Measurements from ENCODE around the gene GABARAP. TPM values are rescaled to one million over a fixed set of nuclear protein-coding genes. Genes with fewer than 3 reads are reported as not detected.

The GABARAP gene
- total RNA-seq, 1 experiment from 2014 or later, result 228 TPM

GRCh38 chr17:7262935-7263800 is 20.9 kb upstream of the GABARAP start (continued):
- TF ChIP-seq ZNF281 (CRISPR knock-in tag; IDR thresholded peaks at IDR 0.05) (peak; percentile 90), ETV6 (CRISPR knock-in tag; IDR thresholded peaks at IDR 0.05) (peak; percentile 58; the same call in 1 of the 2 replicates), USF1 (CRISPR knock-in tag; IDR thresholded peaks at IDR 0.05) (0 out of 2 replicates have a peak, but pooled peaks have one; percentile 5), MAX (CRISPR knock-in tag; IDR thresholded peaks at IDR 0.05) (no peak), ZNF317 (CRISPR knock-in tag; IDR thresholded peaks at IDR 0.05; ENCODE audit: borderline replicate concordance, low read depth) (no peak), ARID4B (CRISPR knock-in tag; IDR thresholded peaks at IDR 0.05; ENCODE audit: borderline replicate concordance) (0 out of 2 replicates have a peak, but pooled peaks have one; percentile 69), PRDM15 (CRISPR knock-in tag; IDR thresholded peaks at IDR 0.05) (peak; percentile 36; the same call in 1 of the 2 replicates)

GRCh38 chr17:7262192-7262934 is 20.1 kb upstream of the GABARAP start, which contains the start of gene CLDN7:
CLDN7 (minus strand) TSS chr17:7262478; CDS start chr17:7262043, 435 bp downstream.
- Mint-ChIP-seq H3K27ac (peak within 1 kb of the TSS; percentile 100), H3K27me3 (ENCODE audit: low read depth) (no peaks in the 10 kb centered on the region), H3K4me3 (peak within 1 kb of the TSS; percentile 98), H3K4me1 (peaks cover 26% of the 10 kb centered on the region), H3K36me3 (peaks cover 5% of the 10 kb centered on the region), H3K9me3 (no peaks in the 10 kb centered on the region)
- POLR2A ChIA-PET, result interaction anchor here (1.0 kb wide), 4 partner anchors 11 to 24 kb away, joined by 4 to 6 read pairs (median 6); partner anchors contain the start of genes CTDNEP1 and GABARAP
- CTCF ChIA-PET, result interaction anchor here (1.1 to 1.4 kb wide), 3 partner anchors 13 to 48 kb away, joined by 3 to 4 read pairs (median 3); no protein-coding TSS in a partner anchor
- DNase-seq (ENCODE audit: low spot score), result peak; percentile 96
- ATAC-seq, result peak; percentile 66
- TF ChIP-seq ATF2 (CRISPR knock-in tag; IDR thresholded peaks at IDR 0.05; ENCODE audit: borderline replicate concordance, low read depth) (no peak), ZNF396 (CRISPR knock-in tag; IDR thresholded peaks at IDR 0.05; ENCODE audit: borderline replicate concordance) (no peak), SOX15 (CRISPR knock-in tag; IDR thresholded peaks at IDR 0.05) (no peak), PRRX2 (CRISPR knock-in tag; IDR thresholded peaks at IDR 0.05) (no peak), ERG (CRISPR knock-in tag; IDR thresholded peaks at IDR 0.05) (no peak), CDX4 (CRISPR knock-in tag; IDR thresholded peaks at IDR 0.05; ENCODE audit: borderline replicate concordance) (no peak), ZNF512 (CRISPR knock-in tag; IDR thresholded peaks at IDR 0.05; ENCODE audit: borderline replicate concordance) (no peak)

Data from WTC11 (cell line).